ENCODE results near the gene CDC42BPB.

CDC42BPB gene

DNA sequence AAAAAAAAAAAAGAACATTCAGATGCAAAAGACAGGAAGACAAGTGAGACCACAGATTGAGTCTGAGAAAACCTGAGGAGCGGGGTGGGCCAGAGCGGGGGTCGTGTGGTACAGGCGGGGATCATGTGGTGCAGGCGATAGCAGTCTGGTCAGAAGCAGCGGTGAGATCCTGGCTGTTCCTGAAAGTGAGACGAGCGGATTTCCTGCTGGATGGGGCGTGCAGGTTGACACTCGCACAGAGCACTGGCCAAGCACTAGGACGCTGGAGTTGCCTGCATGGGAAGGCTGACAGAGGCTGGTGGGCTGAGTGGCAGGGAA lies 35.7 kb downstream of the CDC42BPB start:
- no peak for DNase-seq (ENCODE audit: low read depth in 2 of 2)
- no peak overlapping the region for H3K4me3 ChIP-seq (replicated peaks in 1 of 2; ENCODE audit: low read depth in 2 of 2, low read length in 2 of 2)
- TF ChIP-seq, protein P1, sequence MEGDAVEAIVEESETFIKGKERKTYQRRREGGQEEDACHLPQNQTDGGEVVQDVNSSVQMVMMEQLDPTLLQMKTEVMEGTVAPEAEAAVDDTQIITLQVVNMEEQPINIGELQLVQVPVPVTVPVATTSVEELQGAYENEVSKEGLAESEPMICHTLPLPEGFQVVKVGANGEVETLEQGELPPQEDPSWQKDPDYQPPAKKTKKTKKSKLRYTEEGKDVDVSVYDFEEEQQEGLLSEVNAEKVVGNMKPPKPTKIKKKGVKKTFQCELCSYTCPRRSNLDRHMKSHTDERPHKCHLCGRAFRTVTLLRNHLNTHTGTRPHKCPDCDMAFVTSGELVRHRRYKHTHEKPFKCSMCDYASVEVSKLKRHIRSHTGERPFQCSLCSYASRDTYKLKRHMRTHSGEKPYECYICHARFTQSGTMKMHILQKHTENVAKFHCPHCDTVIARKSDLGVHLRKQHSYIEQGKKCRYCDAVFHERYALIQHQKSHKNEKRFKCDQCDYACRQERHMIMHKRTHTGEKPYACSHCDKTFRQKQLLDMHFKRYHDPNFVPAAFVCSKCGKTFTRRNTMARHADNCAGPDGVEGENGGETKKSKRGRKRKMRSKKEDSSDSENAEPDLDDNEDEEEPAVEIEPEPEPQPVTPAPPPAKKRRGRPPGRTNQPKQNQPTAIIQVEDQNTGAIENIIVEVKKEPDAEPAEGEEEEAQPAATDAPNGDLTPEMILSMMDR (IDR thresholded peaks at IDR 0.05; ENCODE audit: low read depth, low read length): no peak

DNA sequence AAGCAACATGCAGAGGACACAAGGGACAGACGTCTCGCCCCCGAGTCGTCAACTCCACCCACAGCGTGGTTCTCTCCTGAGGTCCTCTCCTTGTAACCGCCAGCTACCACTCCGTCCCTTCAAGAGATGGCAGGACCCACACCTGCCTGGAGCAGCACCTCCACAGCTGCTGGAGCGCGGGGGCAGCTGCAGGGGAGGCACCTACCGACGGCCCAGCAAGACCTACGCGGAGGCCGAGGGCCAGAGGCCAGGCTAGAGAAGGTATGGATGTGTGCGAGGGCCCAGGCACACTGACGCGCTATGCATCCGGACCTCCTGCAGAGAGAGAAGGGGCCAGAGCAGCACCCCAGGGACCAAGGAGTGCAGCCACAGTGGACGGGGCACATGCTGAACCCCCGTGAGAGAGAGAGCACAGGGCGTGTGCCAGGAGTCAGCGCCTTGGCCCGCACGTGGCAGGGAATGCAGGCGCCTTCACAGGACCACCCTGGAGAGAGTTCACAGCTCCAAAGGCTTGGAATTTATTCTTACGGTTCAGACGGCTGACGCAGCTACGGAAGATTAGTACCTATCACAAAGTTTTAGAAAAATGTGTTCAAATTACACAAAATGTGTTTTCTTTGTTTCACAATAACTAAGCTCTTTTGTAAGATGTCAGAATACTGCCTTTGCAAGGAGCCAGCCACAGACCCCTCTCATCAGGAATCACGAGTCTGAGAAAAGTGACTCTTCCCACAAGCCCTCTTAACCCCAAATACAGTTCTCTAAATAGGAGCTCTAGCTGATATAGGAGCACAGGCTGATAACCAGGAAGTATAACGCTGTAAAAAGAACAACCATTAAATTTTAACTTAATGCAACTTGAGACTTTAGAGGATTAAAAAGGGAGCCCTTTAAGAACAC lies 36.8 kb downstream of the CDC42BPB start:
- no peak for DNase-seq (ENCODE audit: low read depth in 2 of 2)
- no peak overlapping the region for H3K4me3 ChIP-seq (replicated peaks in 1 of 2; ENCODE audit: low read depth in 2 of 2, low read length in 2 of 2)
- TF ChIP-seq, protein P1 (IDR thresholded peaks at IDR 0.05; ENCODE audit: low read depth, low read length): no peak

DNA sequence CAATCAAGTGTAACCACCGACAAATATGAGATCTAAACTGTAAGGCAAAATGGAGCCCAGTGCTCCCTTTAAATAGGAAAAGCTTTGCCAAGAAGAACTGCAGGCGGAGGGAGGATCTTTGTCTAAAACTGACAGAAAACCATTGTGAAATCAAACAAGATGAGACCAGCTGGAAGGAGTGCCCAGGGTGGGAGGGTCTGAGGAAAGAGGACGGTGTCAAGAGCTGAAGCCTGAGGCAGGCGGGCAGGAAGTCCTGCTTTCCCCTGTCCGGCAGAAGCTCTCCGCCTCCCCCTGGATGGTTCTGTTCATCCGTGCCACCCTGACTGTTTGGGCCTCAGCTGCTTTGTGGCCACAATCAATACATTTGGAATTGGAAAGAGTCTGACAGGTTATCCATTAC lies 37.5 kb downstream of the CDC42BPB start:
- TF ChIP-seq, protein P1 (IDR thresholded peaks at IDR 0.05; ENCODE audit: low read depth, low read length): no peak
- H3K4me3 ChIP-seq (replicated peaks in 1 of 2; ENCODE audit: low read depth in 2 of 2, low read length in 2 of 2): no peak overlapping the region
- peak; percentile 9 to 49 for DNase-seq (ENCODE audit: low read depth in 2 of 2)

DNA sequence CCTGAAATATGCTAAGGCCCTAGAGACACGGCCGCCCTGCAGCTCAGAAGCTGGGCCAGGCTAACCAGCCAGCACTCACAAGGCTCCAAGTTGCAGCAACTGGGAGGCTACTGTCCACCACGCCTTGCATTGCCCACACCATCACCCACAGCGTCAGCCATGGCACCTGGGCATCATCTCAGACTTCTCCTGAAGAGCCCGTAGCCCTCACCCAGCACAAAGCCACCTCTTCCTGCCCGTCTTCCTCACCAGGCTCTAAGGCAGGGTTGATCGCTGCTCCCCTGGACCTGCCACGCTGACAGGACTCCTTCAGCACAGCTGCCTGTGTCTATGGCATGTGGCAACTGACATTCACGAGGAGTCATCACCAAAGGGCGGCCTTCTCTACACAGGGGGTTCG lies 38.1 kb downstream of the CDC42BPB start:
- H3K4me3 ChIP-seq (replicated peaks in 1 of 2; ENCODE audit: low read depth in 2 of 2, low read length in 2 of 2): no peak overlapping the region
- TF ChIP-seq, protein P1 (IDR thresholded peaks at IDR 0.05; ENCODE audit: low read depth, low read length): no peak
- no peak for DNase-seq (ENCODE audit: low read depth in 2 of 2)

DNA sequence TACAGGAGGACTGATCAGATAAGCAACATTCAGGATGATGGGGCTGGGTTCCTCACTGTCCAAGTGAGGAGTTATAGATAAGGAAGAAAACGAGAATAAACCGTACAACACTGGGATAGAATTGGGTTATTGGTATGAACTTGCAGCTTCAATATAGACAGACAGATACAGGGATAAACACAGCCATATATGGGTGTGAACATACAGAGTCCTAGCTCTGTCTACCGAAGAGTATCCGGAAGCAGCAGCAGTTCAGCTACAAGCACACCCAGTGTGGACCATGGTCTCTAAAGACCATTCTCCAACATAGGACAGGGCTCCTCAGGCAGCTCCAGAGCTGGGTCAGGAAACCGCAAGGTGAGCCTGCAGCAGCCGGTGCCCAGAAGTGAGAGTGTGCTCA lies 40.8 kb downstream of the CDC42BPB start:
- no peak for DNase-seq (ENCODE audit: low read depth in 2 of 2)
- no peak overlapping the region for H3K4me3 ChIP-seq (replicated peaks in 1 of 2; ENCODE audit: low read depth in 2 of 2, low read length in 2 of 2)
- TF ChIP-seq, protein P1 (IDR thresholded peaks at IDR 0.05; ENCODE audit: low read depth, low read length): no peak

DNA sequence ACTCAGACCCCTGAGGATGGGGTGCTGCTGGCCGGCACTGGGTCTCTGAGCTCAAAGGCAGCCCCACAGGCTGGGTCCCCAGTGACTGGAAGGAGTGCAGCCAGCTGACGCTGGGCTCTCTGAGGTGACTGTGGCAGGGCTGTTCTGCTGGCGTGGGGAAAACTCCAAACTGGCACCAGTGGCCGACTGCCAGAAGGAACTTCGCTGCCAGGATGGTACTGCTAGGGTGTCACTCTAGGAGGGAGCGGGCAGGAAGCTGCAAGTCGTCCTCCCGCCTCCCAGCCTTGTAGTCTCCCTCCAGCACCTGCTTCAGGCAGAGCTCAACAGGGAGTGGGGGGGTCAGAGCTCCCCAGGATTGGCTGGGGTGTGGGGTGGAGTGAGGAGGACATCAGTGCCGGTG lies 41.3 kb downstream of the CDC42BPB start:
- H3K4me3 ChIP-seq (replicated peaks in 1 of 2; ENCODE audit: low read depth in 2 of 2, low read length in 2 of 2): no peak overlapping the region
- TF ChIP-seq, protein P1 (IDR thresholded peaks at IDR 0.05; ENCODE audit: low read depth, low read length): no peak
- DNase-seq (ENCODE audit: low read depth in 2 of 2): no peak

DNA sequence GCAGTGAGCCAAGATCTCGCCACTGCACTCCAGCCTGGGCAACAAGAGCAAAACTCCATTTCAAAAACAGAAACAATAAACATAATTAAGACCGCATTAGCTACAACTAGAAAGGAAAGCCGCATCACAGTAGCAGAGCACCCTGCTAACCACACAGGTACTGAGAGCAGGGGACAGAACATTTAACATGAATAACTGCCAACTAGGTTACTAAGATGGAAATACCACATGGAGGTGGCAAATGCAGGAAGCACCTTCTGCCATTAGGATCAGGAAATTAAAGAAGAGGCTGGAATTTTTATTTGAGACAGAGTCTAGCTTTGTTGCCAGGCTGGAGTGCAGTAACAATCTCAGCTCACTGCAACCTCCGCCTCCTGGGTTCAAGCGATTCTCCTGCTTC lies 41.9 kb downstream of the CDC42BPB start:
- TF ChIP-seq, protein P1 (IDR thresholded peaks at IDR 0.05; ENCODE audit: low read depth, low read length): no peak
- no peak for DNase-seq (ENCODE audit: low read depth in 2 of 2)
- no peak overlapping the region for H3K4me3 ChIP-seq (replicated peaks in 1 of 2; ENCODE audit: low read depth in 2 of 2, low read length in 2 of 2)

Data from cardiac fibroblast (primary cell).